ENCODE data around the gene SNX33.
"Not testable (repeated sequence)": the region's sequence is repeated elsewhere in the genome, so short reads cannot be mapped to it uniquely, and the experiment has no call there.

The SNX33 gene

DNA sequence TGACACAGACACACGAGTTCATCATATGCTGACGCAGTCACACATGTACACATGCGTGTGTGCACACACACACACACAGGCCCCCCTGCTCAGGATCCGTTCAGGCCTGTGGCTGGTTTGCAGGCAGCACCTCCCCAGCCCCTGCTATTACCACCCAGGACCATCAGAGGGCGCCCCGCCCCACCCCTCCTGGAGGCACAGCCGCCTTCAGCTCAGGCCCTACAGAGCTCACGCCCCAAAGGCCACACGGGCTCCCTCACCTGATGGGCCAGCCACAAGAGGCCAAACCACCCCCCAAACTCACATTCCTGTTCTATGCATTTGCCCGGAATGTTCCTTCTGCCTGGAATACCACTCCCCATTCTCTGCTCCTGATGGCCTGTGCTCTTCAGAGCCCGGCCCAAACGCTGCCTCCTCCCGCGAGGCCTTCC, 38.5 kb downstream of the SNX33 start:
- peak; percentile 86 for DNase-seq

DNA sequence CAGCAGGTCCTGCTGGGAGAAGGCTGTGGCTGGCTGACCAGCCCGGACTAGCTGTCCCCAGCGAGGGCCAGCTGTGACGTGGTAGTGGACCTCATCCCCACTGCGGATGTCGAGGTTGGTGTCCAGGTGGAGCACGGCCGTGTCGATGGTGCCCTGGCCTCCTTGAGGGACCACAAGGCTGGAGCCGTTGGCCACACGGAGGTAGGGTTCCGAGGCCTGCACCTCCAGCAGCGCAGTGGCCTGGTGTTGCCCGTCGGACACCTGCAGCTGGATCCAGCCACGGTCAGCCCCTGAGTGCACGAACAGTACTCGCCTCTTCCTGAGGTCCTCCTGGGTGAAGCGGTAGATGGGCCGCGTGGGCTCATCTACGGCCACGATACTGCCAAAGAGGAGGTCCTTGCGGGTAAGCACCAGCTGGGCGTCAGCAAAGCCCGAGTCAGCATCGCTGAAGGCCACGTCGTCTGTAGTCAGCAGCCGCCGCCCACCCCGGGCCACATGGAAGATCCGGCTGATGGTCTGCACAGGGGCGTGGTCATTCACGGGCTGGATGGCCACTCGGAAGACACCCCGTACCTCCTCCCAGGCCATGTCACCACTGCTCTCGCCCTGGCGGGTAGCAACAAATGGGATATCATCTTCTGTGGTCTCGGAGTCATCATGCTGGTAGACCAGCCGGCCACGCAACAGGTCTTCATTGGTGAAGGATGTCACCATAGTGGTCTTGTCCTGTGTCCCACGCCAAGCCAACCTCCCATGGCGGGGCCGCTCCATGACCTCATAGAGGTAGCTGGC, 40.0 kb downstream of the SNX33 start:
- no peak for DNase-seq

DNA sequence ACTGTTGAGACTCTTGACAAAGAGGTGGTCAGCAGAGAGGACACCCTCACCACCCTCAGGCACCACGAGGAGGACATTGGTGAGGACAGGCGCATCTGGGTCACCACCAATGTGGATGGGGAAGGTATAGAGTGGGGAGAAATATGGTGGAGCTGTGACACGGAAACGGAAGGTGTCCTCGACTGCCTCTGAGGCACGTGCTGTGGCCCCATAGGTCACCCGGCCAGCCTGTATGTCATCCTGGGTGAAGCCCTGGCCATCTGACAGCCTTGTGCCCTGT, 40.5 kb downstream of the SNX33 start:
- no peak for DNase-seq

DNA sequence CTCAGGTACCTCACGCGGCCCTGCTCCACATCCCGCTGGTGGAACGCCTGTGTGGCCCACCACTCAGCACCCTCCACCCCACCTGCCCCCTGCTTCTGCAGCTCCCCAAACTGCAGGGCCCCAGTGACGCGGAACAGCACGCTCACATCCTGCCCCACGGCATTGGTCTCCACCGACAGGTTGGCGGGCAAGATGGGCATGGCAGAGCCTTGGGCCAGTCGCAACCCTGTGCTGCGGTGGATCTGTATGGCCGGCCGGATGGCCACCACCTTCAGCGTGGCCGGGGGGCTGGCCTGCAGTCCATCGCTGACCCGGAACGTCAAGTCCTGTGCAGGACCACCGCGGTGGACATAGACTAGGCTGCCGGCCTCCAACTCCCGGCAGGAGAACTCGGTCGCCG, 41.1 kb downstream of the SNX33 start:
- DNase-seq: no peak

DNA sequence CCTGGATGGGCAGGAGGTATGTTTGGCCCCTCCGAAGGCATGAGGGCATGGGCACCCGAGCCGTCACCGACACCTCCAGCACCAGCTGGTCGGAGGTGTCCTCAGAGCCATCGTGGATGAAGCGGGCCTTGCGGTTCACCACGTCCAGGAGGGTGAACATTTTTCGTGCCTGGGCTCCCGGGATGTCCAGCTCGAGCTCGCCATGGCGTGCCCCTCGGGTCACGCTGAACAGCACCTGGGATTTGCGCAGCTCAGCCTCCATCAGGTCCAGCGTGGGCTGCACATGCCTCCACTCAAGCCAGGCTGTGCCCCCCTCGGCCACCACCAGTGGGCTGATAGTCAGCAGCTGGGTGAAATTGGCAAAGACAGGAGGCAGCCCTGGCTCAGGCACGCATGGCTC, 41.7 kb downstream of the SNX33 start:
- DNase-seq: not testable (repeated sequence)

DNA sequence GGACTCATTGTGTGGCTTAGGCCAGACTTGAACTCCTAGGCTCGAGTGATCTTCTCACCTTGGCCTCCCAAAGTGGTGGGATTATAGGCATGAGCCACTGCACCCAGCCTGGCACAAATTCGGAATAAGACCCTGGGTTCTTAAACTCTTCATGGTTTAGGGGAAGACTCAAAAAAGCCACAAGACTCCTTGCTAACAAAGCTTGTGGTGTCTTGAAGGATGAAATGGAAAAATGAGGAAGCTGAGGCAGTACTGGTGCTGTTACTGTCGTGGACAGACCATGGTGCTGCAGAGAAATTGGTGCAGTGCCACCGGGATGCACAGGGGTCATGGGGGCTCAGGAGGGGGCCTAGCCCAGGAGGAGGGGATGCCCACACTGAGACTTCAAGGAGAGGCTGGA, 44.6 kb downstream of the SNX33 start:
- DNase-seq: not testable (repeated sequence)

DNA sequence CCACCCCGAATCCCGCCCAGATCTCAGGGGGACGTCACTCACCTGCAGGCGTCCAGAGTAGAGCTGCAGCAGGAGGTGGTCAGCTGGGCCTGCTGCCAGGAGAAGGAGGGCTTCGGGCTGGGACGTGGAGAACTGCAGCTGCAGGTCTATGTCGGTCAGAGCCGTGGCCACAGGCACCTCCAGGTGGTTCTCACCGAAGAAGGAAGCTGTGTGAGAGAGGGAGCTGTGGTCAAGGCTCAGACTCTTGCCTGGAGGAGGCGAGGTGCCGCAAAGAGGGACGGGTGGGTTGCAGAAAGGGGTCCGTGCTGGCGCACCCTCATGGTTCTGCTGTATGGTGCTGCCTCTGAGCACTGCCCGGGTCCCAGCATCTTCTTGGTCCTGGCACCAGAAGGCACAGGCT, 45.3 kb downstream of the SNX33 start:
- DNase-seq: not testable (repeated sequence)

DNA sequence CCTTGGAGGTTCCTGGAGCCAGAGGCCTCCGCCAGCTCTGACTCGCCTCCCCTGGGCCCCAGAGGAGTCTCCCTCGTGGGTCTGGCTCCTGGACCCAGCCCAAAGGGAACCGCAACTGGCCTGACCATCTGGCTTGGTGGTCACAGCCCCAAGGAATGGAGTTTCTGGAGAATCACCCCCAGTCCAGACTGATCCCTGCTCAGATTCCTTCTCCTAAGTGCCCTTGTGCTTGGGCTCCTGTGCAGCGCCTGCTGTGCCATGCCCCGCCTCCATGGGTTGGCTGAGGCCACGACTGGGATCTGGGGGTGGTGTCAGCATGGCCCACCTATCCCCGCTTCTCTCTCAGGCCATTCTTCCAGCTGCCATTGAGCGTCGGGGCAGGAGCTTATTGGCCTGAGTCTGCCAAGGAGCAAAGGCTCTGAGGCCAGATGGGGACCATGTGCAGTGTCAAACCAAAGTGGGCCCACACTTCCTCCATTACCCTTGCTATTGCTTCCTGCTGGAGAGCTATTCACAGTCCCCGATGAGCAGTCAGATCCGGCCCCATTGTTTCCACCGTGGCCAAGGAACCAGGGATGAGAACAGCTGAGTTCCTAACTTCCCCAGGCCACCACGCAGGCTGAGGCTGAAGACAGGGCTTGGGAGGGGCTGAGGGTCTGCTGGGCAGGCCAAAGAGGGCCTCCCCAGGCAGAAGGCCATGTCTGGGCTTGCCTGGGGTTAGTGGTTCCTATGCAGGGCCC, 46.0 kb downstream of the SNX33 start:
- no peak for DNase-seq

DNA sequence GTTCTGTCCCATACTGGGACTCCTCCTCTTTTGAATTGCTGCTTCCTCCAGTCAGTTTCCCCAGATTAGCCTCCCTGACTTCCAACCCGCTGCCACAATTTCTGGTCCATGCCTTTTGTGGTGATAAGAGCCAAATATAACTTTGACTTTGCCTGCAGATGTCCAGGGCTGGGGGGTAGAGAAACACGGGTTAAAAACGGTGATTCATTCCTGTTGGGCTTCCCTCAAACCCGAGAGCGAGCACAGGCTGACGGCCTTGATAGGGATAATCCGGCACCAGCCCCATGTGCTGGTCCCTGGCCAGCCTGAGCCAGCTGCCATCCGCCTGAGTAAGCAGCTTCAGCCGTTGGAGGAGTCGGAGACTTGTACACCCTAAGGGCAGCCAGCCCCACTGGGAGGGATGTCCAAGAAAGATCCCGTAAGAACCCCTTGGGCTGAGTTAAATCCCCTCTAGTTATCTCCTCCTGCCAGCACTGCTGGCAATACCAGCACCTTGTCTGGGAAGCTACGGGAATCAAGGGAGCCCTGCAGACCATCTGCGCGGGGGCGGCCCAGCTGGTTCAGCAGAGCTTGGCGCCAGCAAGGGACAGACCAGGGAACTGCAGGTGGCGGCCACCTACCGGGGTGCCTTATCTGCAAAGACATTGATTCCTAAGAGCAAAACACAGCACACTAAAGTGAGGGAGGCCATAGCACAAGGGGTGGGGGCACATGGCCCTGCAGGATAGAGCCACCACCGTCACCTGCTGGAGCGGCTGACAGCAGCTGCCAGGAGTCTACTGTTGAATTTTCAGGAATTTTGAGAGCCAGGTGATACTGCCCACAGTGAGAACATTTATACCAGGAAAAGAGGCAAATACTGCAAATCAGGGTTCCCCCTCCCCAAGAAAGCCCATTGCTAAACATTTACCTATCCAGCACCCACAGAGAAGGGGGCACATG, 46.8 kb downstream of the SNX33 start:
- peak; percentile 97 for DNase-seq

DNA sequence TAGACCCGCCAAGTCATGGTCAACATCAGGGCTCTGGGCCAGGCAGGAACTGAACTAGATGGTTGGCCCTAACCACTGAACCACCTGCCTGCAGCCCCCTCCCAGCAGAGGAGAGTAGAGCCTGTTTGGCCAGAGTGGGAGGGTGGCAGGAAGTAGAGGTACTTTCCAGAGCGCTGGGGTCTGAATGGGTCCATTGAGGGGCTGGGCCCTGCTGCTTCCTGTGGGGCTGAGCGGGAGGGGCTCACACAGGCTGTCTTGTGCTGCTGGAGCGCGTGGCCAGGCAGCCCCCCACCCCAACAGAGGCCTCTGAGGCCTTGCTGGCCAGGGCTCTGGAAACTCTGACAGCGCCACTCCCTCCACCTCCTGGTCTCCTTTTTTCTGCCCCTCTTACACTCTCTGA, 47.5 kb downstream of the SNX33 start:
- DNase-seq: no peak

DNA sequence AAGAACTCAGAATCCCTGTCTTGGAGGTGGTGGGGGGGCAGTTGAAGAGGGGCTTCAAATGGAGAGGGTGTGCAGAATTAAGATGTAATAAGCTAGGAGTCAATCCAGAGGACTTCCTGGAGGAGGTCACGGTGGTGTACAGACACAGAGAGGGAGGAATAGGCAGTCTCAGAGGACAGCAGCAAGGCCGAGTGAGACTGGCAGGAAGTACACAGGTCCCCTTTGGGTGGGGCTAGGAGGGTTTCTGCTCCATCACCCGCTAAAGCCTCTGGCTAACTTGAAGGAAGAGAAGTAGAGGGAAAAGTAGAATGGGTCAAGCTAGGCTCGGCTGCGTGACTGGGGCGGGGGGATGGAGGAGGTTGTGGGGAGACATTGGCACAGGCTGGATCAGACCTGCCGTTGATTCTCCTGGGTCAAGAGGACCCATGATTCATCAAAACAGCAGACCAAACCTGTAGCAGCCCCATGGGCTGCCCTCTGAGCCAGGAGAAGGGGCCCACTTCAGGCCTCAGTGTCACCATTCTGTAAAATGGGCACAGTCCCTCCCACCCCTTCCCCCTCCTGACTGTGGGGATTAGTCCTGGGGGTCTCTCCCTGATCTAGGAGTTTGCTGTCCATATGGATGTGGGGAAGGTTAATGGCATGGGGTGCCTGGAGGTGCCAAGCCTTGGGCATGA, 48.1 kb downstream of the SNX33 start:
- no peak for DNase-seq

DNA sequence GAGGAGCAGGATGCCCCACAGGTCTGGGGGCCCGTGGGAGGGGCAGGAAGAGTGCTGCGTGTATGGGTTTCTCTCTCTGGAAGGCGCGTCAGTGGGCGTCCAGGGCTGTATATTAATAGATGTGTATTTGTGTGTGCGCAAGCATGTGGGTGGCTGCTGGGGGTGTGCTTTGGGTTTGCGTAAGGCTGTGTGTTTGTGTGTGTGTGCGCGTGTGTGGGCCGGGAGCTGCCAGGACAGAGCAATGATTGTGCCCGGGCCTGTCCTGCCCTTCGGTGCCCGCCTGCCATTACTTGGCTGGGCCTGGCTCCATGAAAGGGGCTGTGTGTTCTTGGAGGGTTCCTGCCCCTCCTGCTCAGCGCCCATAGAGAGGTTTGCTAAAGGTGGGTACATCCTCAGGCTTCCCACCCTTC, 48.6 kb downstream of the SNX33 start:
- DNase-seq: no peak

DNA sequence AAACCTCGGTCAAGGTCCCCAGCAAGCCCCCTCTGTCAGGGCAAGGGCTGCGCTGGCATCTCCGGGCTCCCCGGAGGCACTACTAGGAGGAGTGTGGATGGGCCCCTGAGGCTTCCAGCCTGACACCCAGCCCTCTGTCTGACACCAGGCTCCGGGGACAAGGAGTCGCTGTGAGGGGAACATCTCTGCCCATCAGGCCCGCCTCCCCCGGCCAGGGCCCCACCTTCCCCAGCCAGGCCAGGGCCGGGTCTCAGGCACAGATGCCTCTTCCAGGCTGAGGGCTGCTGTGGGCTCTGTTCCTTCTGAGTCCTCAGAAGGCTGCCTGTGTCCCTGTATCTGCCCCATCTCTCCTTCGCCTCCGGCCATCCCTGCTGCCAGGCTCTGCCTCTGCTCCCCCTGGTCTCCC, 49.1 kb downstream of the SNX33 start:
- DNase-seq: no peak

DNA sequence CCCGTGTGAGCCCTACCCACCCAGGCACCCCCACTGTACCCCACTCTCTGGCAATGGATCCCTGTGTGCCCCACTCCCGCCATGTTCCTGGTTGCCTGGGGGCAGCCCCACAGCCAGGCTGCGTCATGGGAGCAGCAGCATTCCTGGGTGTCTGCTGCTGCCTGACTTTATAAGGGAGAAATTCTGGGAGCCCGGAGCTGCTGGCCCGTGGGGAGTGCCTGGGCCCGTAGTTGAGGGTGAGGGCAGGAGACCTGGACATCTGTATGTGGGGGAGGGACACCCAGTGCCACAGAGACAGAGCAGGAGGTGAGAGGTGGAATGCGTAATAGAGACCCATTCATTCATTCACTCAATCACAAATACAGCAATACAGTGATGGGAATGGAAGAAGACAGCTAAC, 49.8 kb downstream of the SNX33 start:
- no peak for DNase-seq

DNA sequence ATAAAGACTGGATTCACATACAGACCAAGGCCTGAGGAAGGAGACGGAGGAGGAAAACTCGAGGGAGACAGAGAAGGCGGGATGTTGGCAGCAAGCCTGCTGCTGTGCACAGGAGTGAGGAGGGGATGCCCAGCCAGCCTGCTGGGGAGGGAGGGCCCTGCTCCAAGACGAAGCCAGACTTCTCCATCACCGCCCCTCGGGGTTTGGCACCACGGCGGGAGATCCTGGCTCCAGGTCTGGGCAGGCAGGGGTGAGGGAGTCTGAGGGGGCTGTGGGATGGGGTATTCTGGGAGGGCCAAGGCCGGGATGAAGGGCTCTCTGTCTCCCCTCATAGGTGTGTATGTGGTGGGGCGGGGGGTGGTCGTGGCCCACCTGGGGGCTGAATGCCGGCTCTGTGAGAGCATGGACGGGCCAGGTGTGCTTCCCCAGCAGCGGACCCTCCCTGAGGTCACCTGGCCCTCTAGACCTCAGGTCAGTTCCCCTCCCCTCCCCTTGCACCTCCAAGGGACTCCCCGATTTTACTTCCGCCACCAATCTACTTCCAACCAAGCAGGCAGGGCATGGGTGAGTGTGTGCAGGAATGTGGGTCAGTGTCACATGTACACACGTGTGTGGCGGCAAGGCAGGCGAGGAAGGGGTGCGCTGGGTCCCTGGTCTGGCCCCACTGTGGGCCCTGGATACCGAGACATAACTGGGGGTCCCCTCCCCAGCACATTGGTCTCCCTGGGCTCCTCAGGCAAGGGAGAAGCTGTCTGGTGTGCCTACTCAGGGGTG, 50.4 kb downstream of the SNX33 start:
- not testable (repeated sequence) for DNase-seq

DNA sequence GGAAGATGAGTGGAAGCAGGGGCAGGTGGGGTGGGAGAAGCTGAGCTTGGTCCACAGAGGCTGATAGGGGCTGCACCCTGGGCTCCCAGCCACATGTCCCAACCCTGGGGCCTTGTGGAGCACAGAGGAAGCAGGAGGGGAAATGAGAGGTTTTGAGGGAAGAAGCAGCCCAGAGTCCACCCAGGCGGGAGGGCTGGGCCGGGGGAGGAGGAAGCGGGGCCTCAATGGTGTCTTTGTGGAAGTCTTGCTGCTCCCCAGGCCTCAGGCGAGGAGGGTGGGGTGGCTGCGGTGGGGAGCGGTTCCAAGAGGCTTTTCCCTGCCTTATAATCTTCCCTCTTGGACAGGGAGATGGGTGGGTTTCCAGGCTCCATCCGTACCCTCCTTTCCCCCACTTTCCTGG, 51.8 kb downstream of the SNX33 start:
- DNase-seq: not testable (repeated sequence)

DNA sequence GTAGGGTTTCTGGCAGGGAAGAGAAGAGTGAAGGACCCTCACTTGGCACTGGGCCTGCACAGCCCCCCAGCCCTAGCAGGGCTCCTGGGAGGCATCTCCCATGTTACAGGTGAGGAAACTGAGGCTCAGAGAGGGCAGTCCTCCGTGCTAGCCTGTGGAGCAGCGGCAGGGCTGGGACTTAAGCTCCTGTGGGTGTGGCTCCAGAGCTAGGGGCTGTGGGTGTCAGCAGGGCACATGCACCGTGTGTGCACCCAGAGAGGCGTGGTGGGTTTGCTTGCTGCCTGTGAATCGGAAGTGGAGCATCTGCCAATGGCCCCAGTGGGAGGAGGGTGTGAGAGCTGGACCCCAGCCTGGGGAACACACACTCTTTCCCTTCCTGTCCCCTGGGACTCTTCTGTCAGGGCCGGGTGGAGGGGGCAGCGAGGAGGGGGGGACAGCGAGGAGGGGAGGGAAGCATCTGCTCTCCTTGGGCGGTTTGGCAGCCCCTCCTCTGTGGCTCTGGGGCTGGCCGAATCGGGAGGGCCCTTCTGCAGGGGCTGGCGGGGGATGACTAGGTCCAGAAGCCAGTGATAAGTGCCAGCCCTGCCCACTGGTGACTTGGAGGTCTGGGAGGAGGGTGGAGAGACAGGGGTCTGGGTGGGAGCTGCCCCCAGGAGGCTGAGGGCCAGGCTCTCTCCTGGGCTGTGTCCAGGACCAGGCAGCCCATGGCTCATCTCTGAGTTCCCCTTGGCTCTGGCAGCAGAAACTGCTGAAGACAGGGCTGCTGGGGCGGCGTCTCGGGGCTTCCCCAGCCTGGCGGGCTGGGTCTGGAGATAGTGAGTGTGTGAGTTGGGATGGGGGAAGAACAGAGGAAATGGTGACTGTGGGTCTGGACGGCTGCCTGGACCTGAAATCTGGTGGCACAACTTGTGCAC, 52.5 kb downstream of the SNX33 start:
- DNase-seq: peak; percentile 81

DNA sequence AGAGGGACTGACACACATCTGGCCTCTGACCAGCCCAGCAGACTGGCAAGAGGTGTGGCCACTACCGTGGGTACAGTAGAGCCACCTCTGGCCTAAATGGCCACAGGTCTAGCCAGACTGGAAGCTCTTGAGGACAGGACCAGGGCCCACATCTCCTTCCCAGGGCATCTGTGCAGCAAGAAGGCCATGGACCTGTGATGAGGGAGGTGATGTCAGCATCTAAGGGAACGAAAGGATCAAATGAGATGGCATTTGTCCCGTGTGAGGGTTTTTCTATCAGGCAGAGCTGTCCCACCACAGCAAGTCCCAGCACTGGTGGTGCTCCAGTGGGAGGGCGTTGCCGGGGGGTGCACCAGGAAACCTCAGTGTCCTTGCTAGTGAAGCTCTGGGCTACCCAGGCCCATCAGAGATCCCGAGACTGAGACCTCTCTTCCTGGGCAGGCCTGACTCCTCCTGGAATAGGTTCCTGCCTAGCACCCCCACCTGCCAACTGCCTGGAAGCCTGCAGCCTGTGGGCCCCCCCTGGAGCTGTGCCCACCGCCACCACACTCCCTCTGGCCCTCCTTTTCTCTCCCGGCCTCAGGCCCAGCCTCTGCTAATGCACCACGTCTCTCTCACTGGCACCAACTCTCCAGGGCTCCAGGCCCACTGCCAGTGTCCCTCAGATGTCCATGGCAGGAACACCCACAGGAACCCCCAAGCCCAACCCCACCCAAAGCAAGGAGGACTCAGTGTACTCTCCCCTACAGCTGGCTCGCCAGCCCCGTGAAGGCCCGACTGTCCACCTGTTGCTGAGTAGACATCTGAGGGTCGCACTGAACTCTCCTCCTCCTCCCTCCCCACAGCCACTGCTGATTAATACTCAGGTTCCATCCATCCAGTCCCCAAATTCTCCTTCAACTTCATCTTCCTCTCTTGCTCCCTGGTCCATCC, 53.6 kb downstream of the SNX33 start:
- not testable (repeated sequence) for DNase-seq

DNA sequence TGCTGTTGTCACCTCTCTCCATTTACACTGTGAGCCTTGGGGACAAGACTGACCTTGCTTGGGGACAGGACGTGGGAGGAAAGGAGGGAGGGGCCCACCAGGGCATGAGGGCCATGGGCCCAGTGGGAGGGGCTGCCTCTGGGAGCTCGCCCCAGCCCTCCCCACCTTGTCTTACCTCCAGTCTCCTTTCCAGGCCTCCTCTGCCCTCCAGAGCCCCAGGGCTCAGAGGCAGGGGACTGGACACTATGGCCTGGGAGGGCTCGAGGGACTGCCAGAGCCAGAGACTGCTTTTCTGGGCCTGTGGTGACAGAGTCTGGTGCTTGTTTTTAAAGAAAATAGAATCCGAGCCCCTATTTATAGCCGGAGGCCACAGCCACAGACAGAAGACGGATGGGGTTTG, 54.7 kb downstream of the SNX33 start:
- no peak for DNase-seq
